HEK293T (cell line): ENCODE data around the gene LRP2BP.

Source experiments
- CTCF ChIA-PET: fragments of 350-600 bp; formaldehyde crosslinking; extraction: SDS; loops from one replicate; lab custom pipeline; 2021; ENCODE audit warnings: antibody characterized with exemption, inconsistent platforms; lab: Yijun Ruan, JAX
- POLR2A ChIA-PET: fragments of 350-600 bp; formaldehyde crosslinking; extraction: SDS; loops from one replicate; lab custom pipeline; 2020; ENCODE audit warnings: antibody characterized with exemption, inconsistent platforms; lab: Yijun Ruan, JAX
- DNase-seq: peaks from one replicate; pipeline ENCODE4 v3.0.0; 2012; ENCODE audit warnings: mixed read lengths; ENCODE audit errors: extremely low spot score
- ARNT ChIP-seq: fragments of 450-650 bp; IDR thresholded peaks from 2 replicates; pipeline ENCODE4 v1.6.1; 2017; ENCODE audit warnings: mild to moderate bottlenecking
- BHLHE40 ChIP-seq: fragments of 450-650 bp; IDR thresholded peaks from 2 replicates; pipeline ENCODE4 v1.6.1; 2016; ENCODE audit warnings: mild to moderate bottlenecking, moderate library complexity, borderline replicate concordance
- CTBP1 ChIP-seq: fragments of 450-650 bp; IDR thresholded peaks from 2 replicates; pipeline ENCODE4 v1.6.1; 2016; ENCODE audit warnings: borderline replicate concordance
- ELF4 ChIP-seq: fragments of 450-650 bp; IDR thresholded peaks from 2 replicates; pipeline ENCODE4 v1.6.1; 2017; ENCODE audit warnings: antibody characterized with exemption
- FOXA1 ChIP-seq: fragments of 450-650 bp; IDR thresholded peaks from 2 replicates; pipeline ENCODE4 v1.6.1; 2016; ENCODE audit warnings: mild to moderate bottlenecking
- FOXK2 ChIP-seq: fragments of 450-650 bp; IDR thresholded peaks from 2 replicates; pipeline ENCODE4 v1.6.1; 2016; ENCODE audit warnings: mild to moderate bottlenecking
- FOXM1 ChIP-seq: fragments of 450-650 bp; IDR thresholded peaks from 2 replicates; pipeline ENCODE4 v1.6.1; 2017; ENCODE audit warnings: mild to moderate bottlenecking, borderline replicate concordance
- HDGF ChIP-seq: fragments of 450-650 bp; IDR thresholded peaks from 2 replicates; pipeline ENCODE4 v1.6.1; 2017; ENCODE audit warnings: antibody characterized with exemption, borderline replicate concordance
- L3MBTL2 ChIP-seq: fragments of 450-650 bp; conservative IDR thresholded peaks from 2 replicates; pipeline ENCODE4 v1.6.1; 2016; ENCODE audit warnings: mild to moderate bottlenecking
- LEF1 ChIP-seq: fragments of 450-650 bp; IDR thresholded peaks from 2 replicates; pipeline ENCODE4 v1.6.1; 2017; ENCODE audit warnings: mild to moderate bottlenecking, borderline replicate concordance
- NFRKB ChIP-seq: fragments of 450-650 bp; IDR thresholded peaks from 2 replicates; pipeline ENCODE4 v1.6.1; 2016; ENCODE audit warnings: mild to moderate bottlenecking, moderate library complexity
- SP1 ChIP-seq: fragments of 450-650 bp; IDR thresholded peaks from 2 replicates; pipeline ENCODE4 v1.6.1; 2017
- SUZ12 ChIP-seq: fragments of 450-650 bp; IDR thresholded peaks from 2 replicates; pipeline ENCODE4 v1.6.1; 2016; ENCODE audit warnings: mild to moderate bottlenecking
- TARDBP ChIP-seq: fragments of 450-650 bp; IDR thresholded peaks from 2 replicates; pipeline ENCODE4 v1.6.1; 2016
- ZNF384 ChIP-seq: fragments of 450-650 bp; IDR thresholded peaks from 2 replicates; pipeline ENCODE4 v1.6.1; 2016
- TF ChIP-seq, protein P1 (sequence below): fragments of 450-650 bp; IDR thresholded peaks from 2 replicates; pipeline ENCODE4 v1.6.1; 2016

LRP2BP gene

DNA sequence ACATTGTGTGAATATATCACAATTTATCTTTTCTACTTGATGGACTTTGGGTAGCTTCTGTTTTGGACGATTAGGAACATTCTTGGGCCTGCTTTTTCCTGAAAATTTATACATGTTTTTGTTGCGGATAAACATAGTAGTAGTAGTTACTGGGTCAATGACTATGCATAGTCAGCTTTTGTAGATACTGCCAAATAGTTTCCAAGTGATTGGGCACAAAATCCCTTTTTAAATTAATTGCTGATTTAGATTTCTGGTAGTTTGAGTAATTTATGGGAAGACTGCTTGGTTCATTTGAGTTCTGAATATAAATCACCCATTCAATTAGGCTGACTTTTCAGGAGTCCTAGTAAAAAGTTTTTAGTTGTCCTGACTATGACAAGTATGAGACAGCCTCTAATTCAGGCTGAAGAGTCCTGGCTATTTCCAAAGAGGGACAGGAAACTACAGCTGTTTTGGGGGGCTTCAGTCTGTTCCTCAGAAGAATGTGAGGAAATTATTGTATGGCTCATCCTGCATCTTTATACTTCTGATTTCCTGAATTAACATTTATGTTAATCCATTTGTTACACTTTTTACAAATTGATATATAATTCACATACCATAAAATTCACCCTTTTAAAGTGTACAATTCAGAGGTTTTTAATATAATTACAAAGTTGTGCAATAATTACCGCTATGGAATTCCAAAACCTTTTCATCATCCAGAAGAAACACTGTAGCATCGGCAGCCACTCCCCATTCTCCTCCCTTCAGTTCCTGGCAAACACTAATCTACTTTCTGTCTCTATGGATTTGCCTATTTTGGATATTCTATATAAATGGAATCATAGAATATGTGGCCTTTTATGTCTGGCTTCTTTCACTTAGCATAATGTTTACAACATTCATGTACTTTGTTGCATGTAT lies 14.2 kb downstream of the LRP2BP start:
- CTCF ChIA-PET: no interaction called here
- POLR2A ChIA-PET: interaction anchor here (1.3 kb wide), 1 partner anchor 14 kb away, joined by 3 read pairs; the partner anchor contains the start of gene LRP2BP
- DNase-seq: no peak
- TF ChIP-seq L3MBTL2 (no peak), NFRKB (no peak), BHLHE40 (no peak), SUZ12 (no peak), LEF1 (no peak), ZNF384 (no peak), ELF4 (no peak), TARDBP (no peak), HDGF (no peak)

DNA sequence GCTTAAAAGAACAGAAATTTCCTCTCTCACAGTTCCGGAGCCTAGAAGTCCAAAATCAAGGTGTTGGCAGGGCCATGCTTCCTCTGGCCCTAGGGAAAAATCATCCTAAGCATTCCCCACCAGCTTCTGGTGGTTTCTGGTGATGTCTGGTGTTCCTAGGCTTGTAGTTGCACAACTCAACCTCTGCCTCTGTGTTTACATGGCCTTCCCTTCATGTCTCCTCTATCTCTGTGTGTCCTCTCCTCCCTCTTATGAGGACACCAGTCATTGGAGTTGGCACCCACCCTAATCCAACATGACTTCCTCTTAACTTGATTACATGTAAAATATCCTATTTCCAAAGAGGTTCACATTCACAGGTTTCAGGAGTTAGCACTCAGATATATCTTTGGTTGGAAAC lies 15.4 kb downstream of the LRP2BP start:
- ChIA-PET POLR2A (interaction anchor here (2.1 kb wide), 1 partner anchor 16 kb away, joined by 11 read pairs; the partner anchor contains the start of genes ANKRD37 and LRP2BP), CTCF (no interaction called here)
- TF ChIP-seq L3MBTL2 (no peak), TARDBP (no peak), CTBP1 (no peak), ARNT (no peak), ELF4 (no peak), FOXM1 (no peak), FOXK2 (no peak), SP1 (no peak), HDGF (no peak), BHLHE40 (no peak), LEF1 (no peak), FOXA1 (no peak), ZNF384 (no peak), SUZ12 (no peak), NFRKB (no peak)
- TF ChIP-seq, protein P1, sequence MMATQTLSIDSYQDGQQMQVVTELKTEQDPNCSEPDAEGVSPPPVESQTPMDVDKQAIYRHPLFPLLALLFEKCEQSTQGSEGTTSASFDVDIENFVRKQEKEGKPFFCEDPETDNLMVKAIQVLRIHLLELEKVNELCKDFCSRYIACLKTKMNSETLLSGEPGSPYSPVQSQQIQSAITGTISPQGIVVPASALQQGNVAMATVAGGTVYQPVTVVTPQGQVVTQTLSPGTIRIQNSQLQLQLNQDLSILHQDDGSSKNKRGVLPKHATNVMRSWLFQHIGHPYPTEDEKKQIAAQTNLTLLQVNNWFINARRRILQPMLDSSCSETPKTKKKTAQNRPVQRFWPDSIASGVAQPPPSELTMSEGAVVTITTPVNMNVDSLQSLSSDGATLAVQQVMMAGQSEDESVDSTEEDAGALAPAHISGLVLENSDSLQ: no peak
- no peak for DNase-seq

DNA sequence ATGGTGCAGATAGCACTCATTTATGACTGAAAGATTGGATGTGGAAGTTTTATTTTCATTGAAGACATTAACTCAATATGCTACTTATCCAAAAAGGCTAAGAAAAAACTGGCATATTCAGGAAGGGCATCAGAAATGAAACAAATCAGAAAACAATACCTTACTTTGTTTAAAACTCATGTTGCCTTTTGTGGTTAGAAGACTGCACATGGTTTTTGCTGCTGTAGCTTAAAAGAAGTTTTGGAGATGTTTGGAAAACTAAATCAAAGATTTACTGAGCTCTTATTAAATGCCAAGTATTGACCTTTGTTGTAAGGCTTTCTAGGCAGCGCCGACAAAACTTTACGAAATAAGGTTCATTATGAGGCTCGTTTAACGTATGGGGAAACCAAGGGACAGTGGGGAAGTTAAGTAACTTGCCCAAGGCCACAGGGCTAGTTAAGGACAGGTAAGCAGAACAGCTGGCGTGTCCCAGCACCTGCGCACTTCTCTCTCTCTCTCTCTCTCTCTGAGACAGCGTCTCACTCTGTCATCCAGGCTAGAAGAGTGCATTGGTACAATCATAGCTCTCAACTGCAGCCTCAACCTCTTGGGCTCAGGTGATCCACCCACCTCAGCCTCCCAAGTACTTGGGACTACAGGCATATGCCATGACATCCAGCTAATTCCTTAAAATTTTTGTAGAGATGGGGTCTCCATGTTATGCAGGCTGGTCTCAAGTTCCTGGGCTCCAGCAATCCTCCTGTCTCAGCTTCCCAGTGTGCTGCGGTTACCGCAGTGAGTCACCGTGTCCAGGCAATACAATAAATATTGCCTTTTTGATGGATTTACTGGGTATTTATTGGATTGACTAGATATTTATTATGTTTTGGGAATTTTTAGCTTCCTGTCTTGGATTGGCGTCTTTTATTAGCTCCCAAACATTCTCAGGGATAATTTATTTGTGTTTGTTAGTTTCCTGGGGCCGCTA lies 16.1 kb downstream of the LRP2BP start:
- POLR2A ChIA-PET: interaction anchor here (2.1 kb wide), 1 partner anchor 16 kb away, joined by 11 read pairs; the partner anchor contains the start of genes ANKRD37 and LRP2BP
- CTCF ChIA-PET: interaction anchor here (0.7 kb wide), 1 partner anchor 171 kb away, joined by 4 read pairs; no protein-coding TSS in a partner anchor
- DNase-seq: no peak
- TF ChIP-seq SUZ12 (no peak), L3MBTL2 (no peak)

DNA sequence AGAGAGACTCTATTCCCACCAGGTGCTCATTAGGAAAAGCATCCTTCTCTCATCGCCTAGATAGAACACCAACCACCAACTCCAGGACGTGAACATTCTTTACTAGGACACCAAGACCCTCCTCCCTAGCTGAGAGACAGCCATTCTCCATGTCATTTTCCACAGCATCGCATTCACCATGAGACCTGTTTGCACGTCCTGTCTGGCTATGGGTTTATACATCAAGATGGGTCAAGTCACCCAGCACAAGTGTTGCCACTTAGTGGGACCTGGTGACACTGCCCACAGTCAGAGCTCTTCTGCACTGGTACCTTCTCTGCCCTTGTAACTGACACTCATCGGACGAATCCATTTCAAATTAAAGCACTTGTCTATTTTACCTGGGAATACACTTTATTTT lies 17.5 kb downstream of the LRP2BP start:
- POLR2A ChIA-PET: interaction anchor here (2.1 kb wide), 1 partner anchor 18 kb away, joined by 11 read pairs; the partner anchor contains the start of genes ANKRD37 and LRP2BP
- no peak for DNase-seq
- TF ChIP-seq LEF1: no peak
- TF ChIP-seq CTBP1: no peak
- no peak for TF ChIP-seq FOXA1
- TF ChIP-seq FOXM1: no peak
- no peak for TF ChIP-seq TARDBP
- TF ChIP-seq FOXK2: no peak
- no peak for TF ChIP-seq ARNT
- TF ChIP-seq NFRKB: no peak
- no peak for TF ChIP-seq HDGF
- TF ChIP-seq L3MBTL2: no peak
- CTCF ChIA-PET: no interaction called here

DNA sequence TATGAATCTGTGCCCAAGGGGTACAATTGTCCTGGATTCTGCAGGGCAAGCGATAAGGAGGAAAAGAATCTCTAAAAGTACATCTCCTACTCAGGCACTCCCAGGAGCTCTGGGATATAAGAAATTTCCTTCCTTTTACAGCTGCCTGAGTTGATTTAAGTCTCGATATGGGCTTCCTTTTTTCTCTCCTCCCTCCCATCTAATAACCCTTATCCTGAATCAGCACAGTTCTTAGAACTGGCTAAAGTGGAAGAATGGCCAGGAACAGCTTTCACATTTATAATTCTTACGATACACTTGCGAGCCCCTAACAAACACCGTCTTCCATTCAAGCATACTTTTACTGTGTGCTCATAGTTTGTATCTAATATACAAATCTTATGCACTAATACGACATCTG lies 21.2 kb downstream of the LRP2BP start:
- CTCF ChIA-PET: no interaction called here
- no peak for DNase-seq
- TF ChIP-seq ELF4 (no peak), BHLHE40 (no peak), FOXM1 (no peak), HDGF (no peak), SP1 (no peak), FOXK2 (no peak), LEF1 (no peak), ARNT (no peak)
- TF ChIP-seq, protein P1: no peak
- POLR2A ChIA-PET: no interaction called here

DNA sequence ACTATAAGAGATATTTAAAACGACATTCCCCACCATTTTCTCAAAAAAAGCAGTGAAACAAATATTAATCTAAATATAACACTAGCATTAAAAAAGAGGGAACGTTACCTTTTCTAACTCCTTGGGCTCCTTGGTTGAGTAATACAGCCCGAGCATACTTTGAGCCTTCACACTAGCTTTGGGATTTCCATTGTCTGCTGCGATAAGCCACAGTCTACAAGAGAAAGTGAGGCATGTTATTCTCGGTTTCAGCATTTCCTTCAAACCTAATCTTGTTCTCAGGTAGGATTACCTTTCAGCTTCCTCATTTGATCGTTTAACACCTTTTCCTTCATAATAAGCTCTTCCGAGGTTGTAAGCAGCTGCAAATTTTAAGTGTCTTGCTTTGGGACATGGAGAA lies 21.7 kb downstream of the LRP2BP start:
- ChIA-PET CTCF (no interaction called here), POLR2A (no interaction called here)

More for the DNA sequence above, 21.7 kb downstream of the LRP2BP start:
- DNase-seq: no peak
- TF ChIP-seq HDGF: no peak
- no peak for TF ChIP-seq ZNF384
- TF ChIP-seq, protein P1: no peak
- TF ChIP-seq CTBP1: no peak
- TF ChIP-seq FOXK2: no peak
- TF ChIP-seq FOXA1: no peak
- TF ChIP-seq ELF4: no peak
- TF ChIP-seq NFRKB: no peak
- no peak for TF ChIP-seq TARDBP
- no peak for TF ChIP-seq SUZ12
- no peak for TF ChIP-seq BHLHE40
- no peak for TF ChIP-seq FOXM1
- TF ChIP-seq ARNT: no peak
- TF ChIP-seq SP1: no peak
- no peak for TF ChIP-seq L3MBTL2
- no peak for TF ChIP-seq LEF1
